SK-N-MC (cell line): ENCODE results near the gene DYNC2LI1.

Source experiments
- EZH2 ChIP-seq: fragments of 200-600 bp; sonication (generic); IDR thresholded peaks from one replicate; pipeline ENCODE4 v1.6.1; 2017; ENCODE audit warnings: antibody characterized with exemption
- POLR2AphosphoS5 ChIP-seq: IDR thresholded peaks from 2 replicates; pipeline ENCODE4 v1.6.1; 2012; ENCODE audit warnings: mild to moderate bottlenecking, low read depth, low read length, borderline replicate concordance

GRCh38 chr2:43796206-43796605 lies 22.4 kb downstream of the DYNC2LI1 start:
- TF ChIP-seq EZH2 (no peak), POLR2AphosphoS5 (no peak)
